ENCODE data around the gene ZNF700.
"Not testable (repeated sequence)": the region's sequence is repeated elsewhere in the genome, so short reads cannot be mapped to it uniquely, and the experiment has no call there.

ZNF700 gene

DNA sequence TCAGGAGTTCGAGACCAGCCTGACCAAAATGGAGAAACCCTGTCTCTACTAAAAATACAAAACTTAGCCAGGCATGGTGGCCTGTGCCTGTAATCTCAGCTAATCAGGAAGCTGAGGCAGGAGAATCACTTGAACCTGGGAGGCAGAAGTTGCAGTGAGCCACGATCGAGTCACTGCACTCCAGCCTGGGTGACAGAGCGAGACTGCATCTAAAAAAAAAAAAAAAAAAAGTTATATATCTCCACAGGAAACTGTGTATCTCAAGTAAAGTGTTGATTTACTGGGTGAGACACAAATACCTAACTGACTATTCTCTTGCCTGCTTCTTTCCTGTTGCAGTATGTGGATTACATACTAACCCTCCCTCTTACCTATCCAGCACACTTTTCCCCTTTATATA lies 67.0 kb downstream of the ZNF700 start:
- DNase-seq, result not testable (repeated sequence)

GRCh38 chr19:11995174-11995573 lies 70.3 kb downstream of the ZNF700 start:
- no peak for DNase-seq
